WTC11 (cell line): Measurements from ENCODE around the gene TAP2. TPM values are rescaled to one million over a fixed set of nuclear protein-coding genes. Genes with fewer than 3 reads are reported as not detected.
"Not testable (repeated sequence)": the region's sequence is repeated elsewhere in the genome, so short reads cannot be mapped to it uniquely, and the experiment has no call there.

Source experiments
- ATAC-seq: fragments of 200-7000 bp; cut with Tn5 transposase; 2 replicates; pipeline ENCODE4 v1.10.0; 2021; ENCODE audit warnings: mild to moderate bottlenecking, moderate library complexity
- CTCF ChIA-PET: fragments of 300-600 bp; sonication (Branson Sonifier 250); formaldehyde crosslinking; loops from one replicate; lab custom pipeline; 2021; ENCODE audit warnings: antibody characterized with exemption; lab: Charles Lee
- POLR2A ChIA-PET: fragments of 350-600 bp; sonication (Branson Sonifier 250); formaldehyde crosslinking; loops from one replicate; lab custom pipeline; 2021; ENCODE audit warnings: antibody characterized with exemption; lab: Charles Lee
- DNase-seq: peaks from one replicate; pipeline ENCODE4 v3.0.0; 2021; ENCODE audit warnings: low spot score
- H3K27ac Mint-ChIP-seq: 2 replicates; pipeline ENCODE4 v1.8.0; 2021; ENCODE audit warnings: mixed read lengths
- H3K27me3 Mint-ChIP-seq: 2 replicates; pipeline ENCODE4 v1.8.0; 2021; ENCODE audit warnings: low read depth, mild to moderate bottlenecking, moderate library complexity, mixed read lengths
- H3K36me3 Mint-ChIP-seq: 2 replicates; pipeline ENCODE4 v1.8.0; 2021; ENCODE audit warnings: mixed read lengths
- H3K4me1 Mint-ChIP-seq: 2 replicates; pipeline ENCODE4 v1.8.0; 2022; ENCODE audit warnings: mixed read lengths
- H3K4me3 Mint-ChIP-seq: 2 replicates; pipeline ENCODE4 v1.8.0; 2021; ENCODE audit warnings: mild to moderate bottlenecking, moderate library complexity, mixed read lengths
- H3K9me3 Mint-ChIP-seq: 2 replicates; pipeline ENCODE4 v1.8.0; 2021; ENCODE audit warnings: mixed read lengths
- FOXJ3 ChIP-seq: sonication (generic); formaldehyde crosslinking; IDR thresholded peaks from 2 replicates; pipeline ENCODE4 v1.9.0; 2021; ENCODE audit warnings: missing genetic modification reagents, mild to moderate bottlenecking, borderline replicate concordance
- NFATC4 ChIP-seq: fragments of 250-450 bp; sonication (Bioruptor Pico); IDR thresholded peaks from 2 replicates; pipeline ENCODE4 v1.9.0; 2021; ENCODE audit warnings: mild to moderate bottlenecking
- RORB ChIP-seq: fragments of 250-450 bp; sonication (Bioruptor Pico); IDR thresholded peaks from 2 replicates; pipeline ENCODE4 v1.9.0; 2021; ENCODE audit warnings: mild to moderate bottlenecking
- ZNF121 ChIP-seq: sonication (generic); formaldehyde crosslinking; IDR thresholded peaks from 2 replicates; pipeline ENCODE4 v1.8.0; 2023; ENCODE audit warnings: missing genetic modification reagents
- ZNF219 ChIP-seq: sonication (generic); formaldehyde crosslinking; IDR thresholded peaks from 2 replicates; pipeline ENCODE4 v1.8.0; 2023; ENCODE audit warnings: missing genetic modification reagents, mild to moderate bottlenecking, borderline replicate concordance
- ZNF263 ChIP-seq: sonication (generic); formaldehyde crosslinking; IDR thresholded peaks from 2 replicates; pipeline ENCODE4 v1.8.1; 2022; ENCODE audit warnings: low read depth, mild to moderate bottlenecking, moderate library complexity, missing genetic modification reagents
- total RNA-seq: library from RNA; stranded (reverse); gene quantifications from 3 replicates; pipeline ENCODE4 v1.2.3, GENCODE V29; 2021
- TF ChIP-seq, protein P1 (sequence below): sonication (generic); formaldehyde crosslinking; IDR thresholded peaks from 2 replicates; pipeline ENCODE4 v1.8.1; 2022; ENCODE audit warnings: missing genetic modification reagents, borderline replicate concordance
- TF ChIP-seq, protein P2 (sequence below): sonication (generic); formaldehyde crosslinking; IDR thresholded peaks from 2 replicates; pipeline ENCODE4 v1.8.1; 2022; ENCODE audit warnings: low read depth, missing genetic modification reagents, borderline replicate concordance
- TF ChIP-seq, protein P3 (sequence below): sonication (generic); formaldehyde crosslinking; IDR thresholded peaks from 2 replicates; pipeline ENCODE4 v1.8.1; 2023; ENCODE audit warnings: mild to moderate bottlenecking, missing genetic modification reagents, moderate library complexity
- TF ChIP-seq, protein P4 (sequence below): sonication (generic); formaldehyde crosslinking; IDR thresholded peaks from 2 replicates; pipeline ENCODE4 v1.8.0; 2022; ENCODE audit warnings: mild to moderate bottlenecking, missing genetic modification reagents
- TF ChIP-seq, protein P5 (sequence below): fragments of 250-450 bp; sonication (Bioruptor Pico); IDR thresholded peaks from 2 replicates; pipeline ENCODE4 v1.9.0; 2021; ENCODE audit warnings: moderate library complexity, mild to moderate bottlenecking, inconsistent platforms, borderline replicate concordance
- TF ChIP-seq, protein P6 (sequence below): fragments of 250-450 bp; sonication (Bioruptor Pico); IDR thresholded peaks from 2 replicates; pipeline ENCODE4 v2.1.2; 2022; ENCODE audit warnings: mild to moderate bottlenecking, moderate library complexity
- TF ChIP-seq, protein P7 (sequence below): sonication (generic); formaldehyde crosslinking; IDR thresholded peaks from 2 replicates; pipeline ENCODE4 v1.8.1; 2022; ENCODE audit warnings: mild to moderate bottlenecking, missing genetic modification reagents, moderate library complexity, borderline replicate concordance
- TF ChIP-seq, protein P8 (sequence below): sonication (generic); formaldehyde crosslinking; IDR thresholded peaks from 2 replicates; pipeline ENCODE4 v1.8.1; 2022; ENCODE audit warnings: mild to moderate bottlenecking, moderate library complexity, missing genetic modification reagents

TAP2 gene
- total RNA-seq, 1 experiment from 2014 or later: 23.0 TPM

DNA sequence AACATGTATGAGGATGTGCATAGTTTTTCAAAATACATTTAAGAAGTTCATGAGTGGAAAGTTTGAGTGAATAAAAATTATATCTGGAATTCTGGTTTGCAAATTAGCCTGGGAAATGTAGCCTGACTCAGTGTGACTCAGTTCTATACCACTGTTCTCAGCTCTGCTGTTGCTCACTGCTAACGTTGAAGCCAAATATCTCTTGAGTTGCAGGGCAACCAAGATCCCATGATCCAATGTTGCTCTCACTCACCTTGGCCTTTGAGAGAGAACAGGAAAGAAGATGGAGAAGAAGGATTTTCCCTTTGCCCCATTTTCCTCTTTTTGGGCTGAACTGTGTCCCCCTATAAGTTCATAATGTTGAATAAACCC is 44.3 kb upstream of the TAP2 start:
- H3K4me1 Mint-ChIP-seq: no peaks in the 10 kb centered on the region
- ChIA-PET CTCF (interaction anchor here (0.5 to 1.5 kb wide), 3 partner anchors 12 to 70 kb away, joined by 3 to 4 read pairs (median 3); partner anchors contain the start of gene HLA-DMA), POLR2A (no interaction called here)
- H3K4me3 Mint-ChIP-seq: no peak overlapping the region
- ATAC-seq (no peak), DNase-seq (no peak)
- H3K27ac Mint-ChIP-seq: no peak overlapping the region
- no peaks in the 10 kb centered on the region for H3K36me3 Mint-ChIP-seq
- TF ChIP-seq, protein P1, sequence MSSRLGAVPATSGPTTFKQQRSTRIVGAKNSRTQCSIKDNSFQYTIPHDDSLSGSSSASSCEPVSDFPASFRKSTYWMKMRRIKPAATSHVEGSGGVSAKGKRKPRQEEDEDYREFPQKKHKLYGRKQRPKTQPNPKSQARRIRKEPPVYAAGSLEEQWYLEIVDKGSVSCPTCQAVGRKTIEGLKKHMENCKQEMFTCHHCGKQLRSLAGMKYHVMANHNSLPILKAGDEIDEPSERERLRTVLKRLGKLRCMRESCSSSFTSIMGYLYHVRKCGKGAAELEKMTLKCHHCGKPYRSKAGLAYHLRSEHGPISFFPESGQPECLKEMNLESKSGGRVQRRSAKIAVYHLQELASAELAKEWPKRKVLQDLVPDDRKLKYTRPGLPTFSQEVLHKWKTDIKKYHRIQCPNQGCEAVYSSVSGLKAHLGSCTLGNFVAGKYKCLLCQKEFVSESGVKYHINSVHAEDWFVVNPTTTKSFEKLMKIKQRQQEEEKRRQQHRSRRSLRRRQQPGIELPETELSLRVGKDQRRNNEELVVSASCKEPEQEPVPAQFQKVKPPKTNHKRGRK: no peak
- TF ChIP-seq, protein P2, sequence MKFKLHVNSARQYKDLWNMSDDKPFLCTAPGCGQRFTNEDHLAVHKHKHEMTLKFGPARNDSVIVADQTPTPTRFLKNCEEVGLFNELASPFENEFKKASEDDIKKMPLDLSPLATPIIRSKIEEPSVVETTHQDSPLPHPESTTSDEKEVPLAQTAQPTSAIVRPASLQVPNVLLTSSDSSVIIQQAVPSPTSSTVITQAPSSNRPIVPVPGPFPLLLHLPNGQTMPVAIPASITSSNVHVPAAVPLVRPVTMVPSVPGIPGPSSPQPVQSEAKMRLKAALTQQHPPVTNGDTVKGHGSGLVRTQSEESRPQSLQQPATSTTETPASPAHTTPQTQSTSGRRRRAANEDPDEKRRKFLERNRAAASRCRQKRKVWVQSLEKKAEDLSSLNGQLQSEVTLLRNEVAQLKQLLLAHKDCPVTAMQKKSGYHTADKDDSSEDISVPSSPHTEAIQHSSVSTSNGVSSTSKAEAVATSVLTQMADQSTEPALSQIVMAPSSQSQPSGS (CRISPR knock-in tag): no peak
- TF ChIP-seq, protein P3, sequence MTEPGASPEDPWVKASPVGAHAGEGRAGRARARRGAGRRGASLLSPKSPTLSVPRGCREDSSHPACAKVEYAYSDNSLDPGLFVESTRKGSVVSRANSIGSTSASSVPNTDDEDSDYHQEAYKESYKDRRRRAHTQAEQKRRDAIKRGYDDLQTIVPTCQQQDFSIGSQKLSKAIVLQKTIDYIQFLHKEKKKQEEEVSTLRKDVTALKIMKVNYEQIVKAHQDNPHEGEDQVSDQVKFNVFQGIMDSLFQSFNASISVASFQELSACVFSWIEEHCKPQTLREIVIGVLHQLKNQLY (CRISPR knock-in tag): no peak
- no peak for TF ChIP-seq ZNF263 (CRISPR knock-in tag)
- TF ChIP-seq ZNF121 (CRISPR knock-in tag): no peak
- no peak for TF ChIP-seq FOXJ3 (CRISPR knock-in tag)
- TF ChIP-seq, protein P4, sequence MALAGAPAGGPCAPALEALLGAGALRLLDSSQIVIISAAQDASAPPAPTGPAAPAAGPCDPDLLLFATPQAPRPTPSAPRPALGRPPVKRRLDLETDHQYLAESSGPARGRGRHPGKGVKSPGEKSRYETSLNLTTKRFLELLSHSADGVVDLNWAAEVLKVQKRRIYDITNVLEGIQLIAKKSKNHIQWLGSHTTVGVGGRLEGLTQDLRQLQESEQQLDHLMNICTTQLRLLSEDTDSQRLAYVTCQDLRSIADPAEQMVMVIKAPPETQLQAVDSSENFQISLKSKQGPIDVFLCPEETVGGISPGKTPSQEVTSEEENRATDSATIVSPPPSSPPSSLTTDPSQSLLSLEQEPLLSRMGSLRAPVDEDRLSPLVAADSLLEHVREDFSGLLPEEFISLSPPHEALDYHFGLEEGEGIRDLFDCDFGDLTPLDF (CRISPR knock-in tag): no peak
- TF ChIP-seq, protein P5, sequence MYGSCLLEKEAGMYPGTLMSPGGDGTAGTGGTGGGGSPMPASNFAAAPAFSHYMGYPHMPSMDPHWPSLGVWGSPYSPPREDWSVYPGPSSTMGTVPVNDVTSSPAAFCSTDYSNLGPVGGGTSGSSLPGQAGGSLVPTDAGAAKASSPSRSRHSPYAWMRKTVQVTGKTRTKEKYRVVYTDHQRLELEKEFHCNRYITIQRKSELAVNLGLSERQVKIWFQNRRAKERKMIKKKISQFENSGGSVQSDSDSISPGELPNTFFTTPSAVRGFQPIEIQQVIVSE (CRISPR knock-in tag): no peak
- no peak for TF ChIP-seq ZNF219 (CRISPR knock-in tag)
- TF ChIP-seq, protein P6, sequence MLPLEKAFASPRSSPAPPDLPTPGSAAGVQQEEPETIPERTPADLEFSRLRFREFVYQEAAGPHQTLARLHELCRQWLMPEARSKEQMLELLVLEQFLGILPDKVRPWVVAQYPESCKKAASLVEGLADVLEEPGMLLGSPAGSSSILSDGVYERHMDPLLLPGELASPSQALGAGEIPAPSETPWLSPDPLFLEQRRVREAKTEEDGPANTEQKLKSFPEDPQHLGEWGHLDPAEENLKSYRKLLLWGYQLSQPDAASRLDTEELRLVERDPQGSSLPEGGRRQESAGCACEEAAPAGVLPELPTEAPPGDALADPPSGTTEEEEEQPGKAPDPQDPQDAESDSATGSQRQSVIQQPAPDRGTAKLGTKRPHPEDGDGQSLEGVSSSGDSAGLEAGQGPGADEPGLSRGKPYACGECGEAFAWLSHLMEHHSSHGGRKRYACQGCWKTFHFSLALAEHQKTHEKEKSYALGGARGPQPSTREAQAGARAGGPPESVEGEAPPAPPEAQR: no peak
- TF ChIP-seq, protein P7, sequence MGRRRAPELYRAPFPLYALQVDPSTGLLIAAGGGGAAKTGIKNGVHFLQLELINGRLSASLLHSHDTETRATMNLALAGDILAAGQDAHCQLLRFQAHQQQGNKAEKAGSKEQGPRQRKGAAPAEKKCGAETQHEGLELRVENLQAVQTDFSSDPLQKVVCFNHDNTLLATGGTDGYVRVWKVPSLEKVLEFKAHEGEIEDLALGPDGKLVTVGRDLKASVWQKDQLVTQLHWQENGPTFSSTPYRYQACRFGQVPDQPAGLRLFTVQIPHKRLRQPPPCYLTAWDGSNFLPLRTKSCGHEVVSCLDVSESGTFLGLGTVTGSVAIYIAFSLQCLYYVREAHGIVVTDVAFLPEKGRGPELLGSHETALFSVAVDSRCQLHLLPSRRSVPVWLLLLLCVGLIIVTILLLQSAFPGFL (CRISPR knock-in tag): no peak
- no peak for TF ChIP-seq NFATC4
- TF ChIP-seq, protein P8, sequence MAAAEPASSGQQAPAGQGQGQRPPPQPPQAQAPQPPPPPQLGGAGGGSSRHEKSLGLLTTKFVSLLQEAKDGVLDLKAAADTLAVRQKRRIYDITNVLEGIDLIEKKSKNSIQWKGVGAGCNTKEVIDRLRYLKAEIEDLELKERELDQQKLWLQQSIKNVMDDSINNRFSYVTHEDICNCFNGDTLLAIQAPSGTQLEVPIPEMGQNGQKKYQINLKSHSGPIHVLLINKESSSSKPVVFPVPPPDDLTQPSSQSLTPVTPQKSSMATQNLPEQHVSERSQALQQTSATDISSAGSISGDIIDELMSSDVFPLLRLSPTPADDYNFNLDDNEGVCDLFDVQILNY (CRISPR knock-in tag): no peak
- no peak for TF ChIP-seq RORB
- no peaks in the 10 kb centered on the region; the same call in 1 of the 2 replicates for H3K9me3 Mint-ChIP-seq
- H3K27me3 Mint-ChIP-seq: peaks cover 10% of the 10 kb centered on the region

DNA sequence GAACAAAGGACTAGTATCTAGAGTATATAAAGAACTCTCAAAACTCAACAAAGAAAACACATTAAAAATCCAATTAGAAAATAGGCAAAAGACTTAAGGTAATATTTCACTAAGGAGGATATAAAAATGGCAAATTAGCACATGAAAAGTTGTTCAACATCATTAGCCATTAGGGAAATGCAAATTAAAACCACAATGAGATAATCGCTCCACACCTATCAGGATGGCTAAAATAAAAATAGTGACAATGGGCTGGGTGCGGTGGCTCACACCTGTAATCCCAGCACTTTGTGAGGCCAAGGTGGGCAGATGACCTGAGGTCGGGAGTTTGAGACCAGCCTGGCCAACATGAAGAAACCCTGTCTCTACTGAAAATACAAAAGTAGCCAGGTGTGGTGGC is 42.4 kb upstream of the TAP2 start:
- H3K4me3 Mint-ChIP-seq, H3K9me3 Mint-ChIP-seq, H3K36me3 Mint-ChIP-seq, DNase-seq, H3K4me1 Mint-ChIP-seq, ATAC-seq, POLR2A ChIA-PET, H3K27ac Mint-ChIP-seq: not testable (repeated sequence)
- H3K27me3 Mint-ChIP-seq: peaks cover 11% of the 10 kb centered on the region
- CTCF ChIA-PET: interaction anchor here (1.4 to 3.6 kb wide), 3 partner anchors 12 to 104 kb away, joined by 6 to 21 read pairs (median 8); partner anchors contain the start of gene TAP2
